Osteoblast (primary cell): Measurements from ENCODE around the gene ARFIP1. TPM values are rescaled to one million over a fixed set of nuclear protein-coding genes. Genes with fewer than 3 reads are reported as not detected.

Source experiments
- DNase-seq: peaks from one replicate; pipeline ENCODE4 v3.0.0; 2011; ENCODE audit warnings: low spot score, mixed read lengths; ENCODE audit not compliant: insufficient read length; ENCODE audit errors: missing footprints
- H2AFZ ChIP-seq: 2 replicates; pipeline ENCODE4 v1.6.0; 2011; ENCODE audit warnings: mild to moderate bottlenecking, low read length
- H3K27ac ChIP-seq: 2 replicates; pipeline ENCODE4 v1.5.1; 2011; ENCODE audit warnings: mild to moderate bottlenecking, low read depth, low read length, moderate library complexity
- H3K27me3 ChIP-seq: 2 replicates; pipeline ENCODE4 v1.6.0; 2012; ENCODE audit warnings: mild to moderate bottlenecking, control low read depth, inconsistent platforms, low read length, moderate library complexity; ENCODE audit not compliant: insufficient read depth
- H3K36me3 ChIP-seq: 2 replicates; pipeline ENCODE4 v1.5.1; 2011; ENCODE audit warnings: mild to moderate bottlenecking, low read length, control low read depth, moderate library complexity; ENCODE audit not compliant: insufficient read depth
- H3K4me1 ChIP-seq: 2 replicates; pipeline ENCODE4 v1.5.1; 2011; ENCODE audit warnings: mild to moderate bottlenecking, low read length, control low read depth, moderate library complexity; ENCODE audit not compliant: insufficient read depth
- H3K4me2 ChIP-seq: 2 replicates; pipeline ENCODE4 v1.6.0; 2011; ENCODE audit warnings: mild to moderate bottlenecking, low read length; ENCODE audit not compliant: insufficient read depth
- H3K4me3 ChIP-seq: fragments of 200-600 bp; sonication (generic); 3 replicates; pipeline ENCODE4 v1.5.1; 2012; ENCODE audit warnings: mild to moderate bottlenecking, low read length, inconsistent platforms; ENCODE audit not compliant: insufficient read depth
- H3K79me2 ChIP-seq: 2 replicates; pipeline ENCODE4 v1.6.0; 2012; ENCODE audit warnings: mild to moderate bottlenecking, low read length, control low read depth, inconsistent platforms; ENCODE audit not compliant: insufficient read depth
- H3K9me3 ChIP-seq: 2 replicates; pipeline ENCODE4 v1.5.1; 2011; ENCODE audit warnings: low read depth, low read length, control low read depth
- H4K20me1 ChIP-seq: 2 replicates; pipeline ENCODE4 v1.6.0; 2012; ENCODE audit warnings: mild to moderate bottlenecking, low read length, control low read depth; ENCODE audit not compliant: insufficient read depth
- CTCF ChIP-seq: IDR thresholded peaks from 2 replicates; pipeline ENCODE4 v1.5.1; 2011; ENCODE audit warnings: mild to moderate bottlenecking, low read depth, low read length, moderate library complexity; ENCODE audit errors: extremely low read depth
- total RNA-seq: library from RNA; depleted of rRNA; stranded (reverse); fragments of >200 nt; gene quantifications from 2 replicates; pipeline ENCODE4 v1.2.3, GENCODE V29; 2012

Gene ARFIP1
- total RNA-seq, 1 donor, result 38.7 TPM

GRCh38 chr4:152877868-152878267 is 98.1 kb downstream of the ARFIP1 start:
- no peak overlapping the region for H2AFZ ChIP-seq

DNA sequence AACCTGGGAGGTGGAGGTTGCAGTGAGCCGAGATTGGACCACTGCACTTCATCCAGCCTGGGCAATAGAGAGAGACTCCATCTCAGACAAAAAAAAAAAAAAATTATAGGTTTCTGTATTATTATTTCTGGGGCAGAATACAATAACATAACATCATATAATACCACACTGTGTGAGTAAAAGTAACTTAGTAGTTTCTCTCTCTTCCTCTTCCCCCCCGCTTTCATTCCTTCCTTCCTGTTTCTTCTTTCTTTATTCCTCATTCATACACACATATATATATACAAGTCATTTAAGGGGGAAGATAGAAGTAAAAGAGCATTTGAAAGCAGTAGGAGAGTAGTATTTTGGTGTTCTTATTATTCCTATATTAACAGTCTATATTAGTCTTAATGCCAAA is 100.5 kb downstream of the ARFIP1 start:
- no peaks in the 10 kb centered on the region for H3K4me1 ChIP-seq
- TF ChIP-seq CTCF, result no peak

More at GRCh38 chr4:152877868-152878267, 98.1 kb downstream of the ARFIP1 start:
- no peak for DNase-seq
- no peak for TF ChIP-seq CTCF
- Histone ChIP-seq H3K27me3 (no peaks in the 10 kb centered on the region), H3K9me3 (no peaks in the 10 kb centered on the region), H3K36me3 (peaks cover 8% of the 10 kb centered on the region), H3K4me1 (no peaks in the 10 kb centered on the region), H3K4me3 (no peak overlapping the region), H3K4me2 (no peak overlapping the region), H3K27ac (no peak overlapping the region), H3K79me2 (no peaks in the 10 kb centered on the region), H4K20me1 (no peaks in the 10 kb centered on the region)

GRCh38 chr4:152881974-152882373 is 102.2 kb downstream of the ARFIP1 start:
- DNase-seq, result no peak
- no peaks in the 10 kb centered on the region for H3K79me2 ChIP-seq
- H3K4me1 ChIP-seq, result no peaks in the 10 kb centered on the region
- H3K4me2 ChIP-seq, result no peak overlapping the region
- H3K4me3 ChIP-seq, result no peak overlapping the region
- no peak for TF ChIP-seq CTCF
- peaks cover 8% of the 10 kb centered on the region for H3K36me3 ChIP-seq
- H3K27ac ChIP-seq, result no peak overlapping the region
- no peaks in the 10 kb centered on the region for H3K9me3 ChIP-seq
- no peaks in the 10 kb centered on the region for H3K27me3 ChIP-seq
- H4K20me1 ChIP-seq, result no peaks in the 10 kb centered on the region
- no peak overlapping the region for H2AFZ ChIP-seq

More for the DNA sequence above, 100.5 kb downstream of the ARFIP1 start:
- H2AFZ ChIP-seq, result no peak overlapping the region
- H3K9me3 ChIP-seq, result no peaks in the 10 kb centered on the region
- peaks cover 8% of the 10 kb centered on the region for H3K36me3 ChIP-seq
- H3K79me2 ChIP-seq, result no peaks in the 10 kb centered on the region
- H3K27ac ChIP-seq, result no peak overlapping the region
- no peak for DNase-seq
- H3K27me3 ChIP-seq, result no peaks in the 10 kb centered on the region
- no peak overlapping the region for H3K4me3 ChIP-seq
- H4K20me1 ChIP-seq, result no peaks in the 10 kb centered on the region
- H3K4me2 ChIP-seq, result no peak overlapping the region

- Histone ChIP-seq H2AFZ (no peak overlapping the region), H3K27ac (no peak overlapping the region), H3K27me3 (no peaks in the 10 kb centered on the region), H3K9me3 (no peaks in the 10 kb centered on the region), H3K4me2 (no peak overlapping the region), H3K4me3 (no peak overlapping the region), H3K36me3 (peaks cover 10% of the 10 kb centered on the region), H4K20me1 (no peaks in the 10 kb centered on the region), H3K79me2 (no peaks in the 10 kb centered on the region), H3K4me1 (no peaks in the 10 kb centered on the region)
- TF ChIP-seq CTCF, result no peak
- DNase-seq, result no peak
These were observed 105.4 kb downstream of the ARFIP1 start for GRCh38 chr4:152885185-152885584.
